GM21515 (cell line): ENCODE measurements around the gene FAM50A.

ENCODE experiments used
- ATAC-seq: cut with Tn5 transposase; IDR thresholded peaks from one replicate; pipeline ENCODE4 v1.9.1; 2021; ENCODE audit not compliant: unreplicated experiment

FAM50A gene

DNA sequence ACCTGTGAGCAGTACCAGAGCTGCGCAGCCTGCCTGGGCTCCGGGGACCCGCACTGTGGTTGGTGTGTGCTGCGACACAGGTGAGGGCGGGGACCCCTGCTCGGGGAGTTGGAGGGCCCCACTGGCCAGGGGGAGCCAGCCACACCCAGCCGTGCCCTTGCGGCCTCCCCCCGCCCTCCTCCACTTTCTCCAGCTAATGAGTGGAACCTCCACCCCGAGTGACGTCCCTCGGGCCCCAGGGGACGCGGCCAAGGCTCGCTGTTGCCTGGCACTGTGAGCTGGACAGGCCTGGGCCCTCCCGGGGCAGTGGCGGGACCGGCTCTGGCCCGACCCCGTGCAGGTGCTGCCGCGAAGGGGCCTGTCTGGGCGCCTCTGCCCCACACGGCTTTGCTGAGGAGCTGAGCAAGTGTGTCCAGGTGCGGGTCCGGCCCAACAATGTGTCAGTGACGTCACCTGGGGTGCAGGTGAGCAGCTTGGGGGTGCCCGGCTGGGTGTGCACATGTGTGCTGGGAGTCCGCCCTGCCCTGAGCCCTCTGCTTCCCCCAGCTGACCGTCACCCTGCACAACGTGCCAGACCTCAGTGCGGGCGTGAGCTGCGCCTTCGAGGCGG is 19.8 kb downstream of the FAM50A start:
- ATAC-seq: no peak

DNA sequence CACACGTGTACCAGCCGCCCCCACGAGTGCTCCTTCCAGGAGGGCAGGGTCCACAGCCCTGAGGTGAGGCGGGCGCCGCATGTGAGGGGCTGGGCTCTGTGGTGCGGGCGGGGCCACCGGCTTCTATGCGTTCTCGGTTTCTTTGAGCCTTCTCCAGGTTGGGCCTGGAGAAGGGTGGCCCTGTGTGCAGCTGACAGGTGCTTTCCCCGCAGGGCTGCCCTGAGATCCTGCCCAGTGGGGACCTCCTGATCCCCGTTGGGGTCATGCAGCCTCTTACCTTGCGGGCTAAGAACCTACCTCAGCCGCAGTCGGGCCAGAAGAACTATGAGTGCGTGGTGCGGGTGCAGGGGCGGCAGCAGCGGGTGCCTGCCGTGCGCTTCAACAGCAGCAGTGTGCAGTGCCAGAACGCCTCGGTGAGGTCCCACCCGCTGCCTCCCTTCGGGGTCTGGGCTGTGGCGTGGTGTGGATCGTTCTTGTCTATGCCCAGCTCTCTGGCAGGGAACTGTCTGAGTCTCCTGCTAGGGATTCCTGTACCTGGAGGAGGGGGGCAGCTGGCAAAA is 20.9 kb downstream of the FAM50A start:
- ATAC-seq: no peak

DNA sequence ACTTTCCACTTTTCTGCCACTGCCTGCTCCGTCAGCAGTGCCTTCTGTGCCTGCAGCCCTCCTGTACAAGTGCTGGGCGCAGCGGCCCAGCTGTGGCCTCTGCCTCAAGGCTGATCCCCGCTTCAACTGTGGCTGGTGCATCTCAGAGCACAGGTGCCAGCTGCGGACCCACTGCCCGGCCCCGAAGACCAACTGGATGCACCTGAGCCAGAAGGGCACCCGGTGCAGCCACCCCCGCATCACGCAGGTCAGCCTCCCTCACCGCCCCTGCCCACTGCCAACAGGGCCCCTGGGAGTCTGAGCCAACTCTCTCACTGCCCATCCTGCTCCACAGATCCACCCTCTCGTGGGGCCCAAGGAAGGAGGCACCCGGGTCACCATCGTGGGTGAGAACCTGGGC is 21.7 kb downstream of the FAM50A start:
- no peak for ATAC-seq

DNA sequence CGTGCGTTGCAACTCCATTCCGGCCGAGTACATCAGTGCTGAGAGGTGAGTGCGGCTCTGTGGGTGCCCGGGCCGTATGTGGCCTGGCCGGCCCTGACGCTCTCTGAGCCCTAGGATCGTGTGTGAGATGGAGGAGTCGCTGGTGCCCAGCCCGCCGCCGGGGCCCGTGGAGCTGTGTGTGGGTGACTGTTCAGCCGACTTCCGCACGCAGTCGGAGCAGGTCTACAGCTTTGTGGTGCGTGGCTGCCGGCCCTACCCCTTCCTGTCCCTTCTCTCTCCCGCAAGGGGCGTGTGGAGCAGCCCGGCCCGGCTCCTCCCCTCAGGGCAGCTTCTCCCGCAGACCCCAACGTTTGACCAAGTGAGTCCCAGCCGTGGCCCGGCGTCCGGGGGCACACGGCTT is 22.1 kb downstream of the FAM50A start:
- ATAC-seq: no peak

DNA sequence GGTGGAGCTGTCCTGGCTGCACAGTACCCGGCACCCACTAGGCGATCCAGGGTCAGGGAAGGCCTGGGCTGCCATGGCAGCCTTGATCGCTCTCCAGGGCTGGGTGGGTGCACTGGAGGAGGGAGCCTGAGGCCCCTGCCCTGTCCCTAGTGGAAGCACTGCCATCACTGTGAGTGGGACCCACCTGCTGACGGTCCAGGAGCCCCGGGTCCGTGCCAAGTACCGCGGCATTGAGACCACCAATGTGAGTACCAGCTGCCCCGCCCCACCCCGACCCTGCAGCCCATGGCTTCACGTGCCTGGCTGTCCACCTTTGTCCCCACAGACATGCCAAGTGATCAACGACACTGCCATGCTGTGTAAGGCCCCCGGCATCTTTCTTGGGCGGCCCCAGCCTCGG is 23.0 kb downstream of the FAM50A start:
- no peak for ATAC-seq

DNA sequence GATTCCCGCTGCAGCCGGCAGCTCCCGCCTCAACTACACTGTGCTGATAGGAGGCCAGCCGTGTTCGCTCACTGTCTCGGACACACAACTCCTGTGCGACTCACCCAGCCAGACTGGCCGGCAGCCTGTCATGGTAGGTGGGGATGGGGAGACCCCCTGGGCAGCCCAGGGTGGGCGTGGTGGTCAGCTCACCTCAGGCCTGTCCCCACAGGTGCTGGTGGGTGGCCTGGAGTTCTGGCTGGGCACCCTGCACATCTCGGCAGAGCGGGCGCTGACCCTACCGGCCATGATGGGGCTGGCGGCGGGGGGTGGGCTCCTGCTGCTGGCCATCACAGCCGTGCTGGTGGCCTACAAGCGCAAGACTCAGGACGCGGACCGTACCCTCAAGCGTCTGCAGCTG is 23.6 kb downstream of the FAM50A start:
- no peak for ATAC-seq

DNA sequence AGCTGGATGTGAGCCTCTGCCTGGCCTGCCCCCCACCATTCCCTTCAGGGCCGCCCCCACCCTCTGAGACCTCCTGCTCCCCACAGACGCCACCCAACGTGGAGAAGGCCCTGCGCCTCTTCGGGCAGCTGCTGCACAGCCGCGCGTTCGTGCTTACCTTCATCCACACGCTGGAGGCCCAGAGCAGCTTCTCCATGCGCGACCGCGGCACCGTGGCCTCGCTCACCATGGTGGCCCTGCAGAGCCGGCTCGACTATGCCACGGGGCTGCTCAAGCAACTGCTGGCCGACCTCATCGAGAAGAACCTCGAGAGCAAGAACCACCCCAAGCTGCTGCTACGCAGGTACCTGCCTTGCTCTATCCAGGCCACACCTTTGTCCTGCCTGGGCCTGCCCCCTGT is 24.3 kb downstream of the FAM50A start:
- ATAC-seq: no peak

DNA sequence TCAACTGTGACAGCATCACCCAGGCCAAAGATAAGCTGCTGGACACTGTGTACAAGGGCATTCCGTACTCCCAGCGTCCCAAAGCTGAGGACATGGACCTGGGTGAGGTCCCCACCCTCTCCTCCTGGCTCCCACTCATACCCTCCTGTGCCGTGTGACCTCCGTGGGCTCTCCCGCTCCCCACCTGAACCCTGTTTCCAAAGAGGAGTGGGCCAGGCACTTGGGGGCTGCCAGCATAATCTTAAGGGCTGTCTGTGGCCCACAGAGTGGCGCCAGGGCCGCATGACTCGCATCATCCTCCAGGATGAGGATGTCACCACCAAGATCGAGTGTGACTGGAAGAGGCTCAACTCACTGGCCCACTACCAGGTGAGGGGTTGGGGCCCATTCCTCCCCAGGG is 25.2 kb downstream of the FAM50A start:
- ATAC-seq: no peak

DNA sequence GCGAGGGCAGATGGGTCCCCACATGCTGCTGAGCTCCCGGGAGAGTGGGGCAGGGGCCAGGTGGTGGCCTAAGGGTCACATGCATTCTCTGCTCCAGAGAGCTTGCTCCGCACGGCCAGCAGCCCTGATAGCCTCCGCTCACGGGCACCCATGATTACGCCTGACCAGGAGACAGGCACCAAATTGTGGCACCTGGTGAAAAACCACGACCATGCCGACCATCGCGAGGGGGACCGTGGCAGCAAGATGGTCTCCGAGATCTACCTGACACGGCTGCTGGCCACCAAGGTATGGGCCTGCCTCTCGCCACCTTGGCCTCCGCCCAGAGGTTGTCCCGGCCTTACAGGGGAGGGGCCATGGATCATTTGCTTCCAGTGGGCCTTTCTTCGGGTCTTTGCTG is 25.9 kb downstream of the FAM50A start:
- no peak for ATAC-seq

DNA sequence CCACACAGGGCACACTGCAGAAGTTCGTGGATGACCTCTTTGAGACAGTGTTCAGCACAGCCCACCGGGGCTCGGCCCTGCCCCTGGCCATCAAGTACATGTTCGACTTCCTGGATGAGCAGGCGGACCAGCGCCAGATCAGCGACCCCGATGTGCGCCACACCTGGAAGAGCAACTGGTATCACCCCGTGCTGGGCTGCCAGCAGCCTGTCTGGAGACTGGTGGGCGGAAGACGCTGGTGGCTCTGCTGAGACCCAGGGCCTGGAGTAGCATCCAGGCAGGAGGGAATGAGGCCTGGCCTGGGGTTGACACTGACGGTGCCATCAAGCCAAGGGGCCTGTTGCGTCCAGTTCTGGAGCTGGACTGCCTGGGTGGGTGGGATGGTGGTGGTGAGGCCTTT is 26.5 kb downstream of the FAM50A start:
- ATAC-seq: no peak

DNA sequence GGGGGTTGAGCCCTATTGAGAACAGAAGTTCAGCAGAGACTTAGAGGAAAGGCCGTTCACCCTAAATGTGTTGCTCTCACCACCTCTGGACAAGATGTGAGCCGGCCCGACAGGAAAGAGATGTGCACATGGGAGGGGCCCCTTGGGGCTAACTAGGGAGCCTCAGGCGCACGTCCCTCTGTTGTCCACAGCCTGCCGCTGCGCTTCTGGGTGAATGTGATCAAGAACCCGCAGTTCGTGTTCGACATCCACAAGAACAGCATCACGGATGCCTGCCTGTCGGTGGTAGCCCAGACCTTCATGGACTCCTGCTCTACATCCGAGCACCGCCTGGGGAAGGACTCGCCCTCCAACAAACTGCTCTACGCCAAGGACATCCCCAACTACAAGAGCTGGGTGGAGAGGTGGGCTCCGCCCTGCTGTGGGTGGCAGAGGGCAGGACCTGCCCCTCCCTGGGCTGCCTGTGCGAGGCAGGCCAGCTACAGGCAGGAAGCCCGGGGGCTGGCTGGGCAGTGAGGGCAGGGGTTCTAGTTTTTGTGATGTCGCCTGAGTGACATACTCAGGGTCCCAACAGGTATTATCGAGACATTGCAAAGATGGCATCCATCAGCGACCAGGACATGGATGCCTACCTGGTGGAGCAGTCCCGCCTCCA is 27.1 kb downstream of the FAM50A start:
- ATAC-seq: no peak

DNA sequence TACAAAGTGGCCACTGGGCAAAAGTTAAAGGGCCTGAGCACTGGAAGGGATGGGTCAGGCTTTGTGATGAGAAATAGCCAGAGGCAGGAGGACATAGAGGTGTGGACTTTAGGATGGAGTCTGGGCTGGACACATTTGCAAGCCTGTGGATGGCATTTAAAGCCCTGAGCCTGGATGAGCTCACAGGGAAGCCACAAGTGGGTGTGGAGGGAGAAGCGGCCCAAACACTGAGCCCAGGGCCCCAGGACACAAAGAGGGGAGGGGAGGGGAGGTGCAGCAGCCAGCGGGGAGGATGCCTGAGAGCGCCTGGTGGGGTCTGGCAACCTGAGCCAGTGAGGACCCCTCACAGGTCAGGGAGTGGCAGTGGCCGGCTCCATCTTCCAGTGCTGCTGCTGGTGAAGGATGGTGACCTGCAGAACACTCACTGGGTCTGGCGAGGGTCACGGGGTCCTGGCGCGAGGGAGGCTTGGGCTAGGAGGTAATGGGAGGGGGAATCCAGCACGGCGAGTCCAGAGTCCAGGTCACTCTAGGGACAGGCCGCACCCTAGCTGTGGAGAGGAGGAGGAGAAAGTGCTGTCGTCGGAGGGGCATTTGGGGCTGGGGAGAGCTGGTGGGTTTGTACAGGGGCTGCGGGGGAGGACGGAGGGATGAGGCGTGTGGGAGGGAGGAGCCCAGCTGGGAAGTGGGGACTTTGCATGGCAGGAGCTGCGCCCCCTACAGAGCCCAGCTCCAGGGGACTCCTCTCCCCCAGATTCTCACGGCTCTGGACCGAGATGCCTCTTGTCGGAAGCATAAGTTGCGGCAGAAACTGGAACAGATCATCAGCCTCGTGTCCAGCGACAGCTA is 28.1 kb downstream of the FAM50A start:
- ATAC-seq: no peak

DNA sequence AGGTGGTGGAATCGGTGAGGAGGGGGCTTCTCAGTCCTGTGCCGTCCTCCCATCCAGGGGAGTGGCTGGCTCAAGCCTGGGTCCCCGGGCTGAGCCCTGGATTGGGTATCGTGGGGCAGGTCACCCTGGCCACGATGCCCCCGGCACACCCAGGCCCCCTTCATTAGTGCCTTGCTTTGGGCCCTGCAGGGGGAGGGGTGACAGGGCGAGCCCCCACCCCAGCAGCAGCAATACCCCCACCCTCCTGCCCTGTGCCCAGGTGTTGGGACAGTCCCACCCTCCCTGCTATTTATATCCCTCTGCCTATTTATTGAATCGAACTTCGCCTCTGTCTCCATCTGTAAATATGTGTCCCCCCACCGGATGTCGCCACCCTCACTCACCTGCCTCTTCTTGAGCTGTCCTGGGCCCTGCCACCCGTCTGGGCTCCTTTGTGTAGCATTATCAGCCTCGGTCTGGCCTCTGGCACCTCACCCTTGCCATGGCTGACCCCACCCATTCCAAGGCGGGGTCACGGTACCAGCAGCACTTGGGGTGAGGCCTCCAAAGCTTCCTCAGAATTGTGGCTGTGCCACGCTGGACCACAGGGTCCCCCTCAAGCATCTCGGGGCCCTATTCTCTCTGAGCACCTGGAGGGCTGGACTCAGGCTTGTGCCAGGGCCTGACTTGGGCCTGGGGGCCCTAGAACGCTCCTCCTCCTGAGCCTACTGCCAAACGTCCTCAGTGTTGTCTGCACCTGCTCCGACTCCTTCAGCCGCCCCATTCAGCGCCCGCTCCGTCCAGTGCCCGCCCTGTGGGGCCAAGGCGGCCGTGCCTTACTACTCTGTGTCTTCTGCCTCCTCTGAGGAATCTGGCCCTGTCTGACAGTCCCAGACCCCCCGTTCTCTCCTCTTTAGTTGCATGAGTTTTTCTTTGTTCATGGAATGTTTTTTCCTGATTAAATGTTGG is 29.0 kb downstream of the FAM50A start:
- ATAC-seq: no peak

DNA sequence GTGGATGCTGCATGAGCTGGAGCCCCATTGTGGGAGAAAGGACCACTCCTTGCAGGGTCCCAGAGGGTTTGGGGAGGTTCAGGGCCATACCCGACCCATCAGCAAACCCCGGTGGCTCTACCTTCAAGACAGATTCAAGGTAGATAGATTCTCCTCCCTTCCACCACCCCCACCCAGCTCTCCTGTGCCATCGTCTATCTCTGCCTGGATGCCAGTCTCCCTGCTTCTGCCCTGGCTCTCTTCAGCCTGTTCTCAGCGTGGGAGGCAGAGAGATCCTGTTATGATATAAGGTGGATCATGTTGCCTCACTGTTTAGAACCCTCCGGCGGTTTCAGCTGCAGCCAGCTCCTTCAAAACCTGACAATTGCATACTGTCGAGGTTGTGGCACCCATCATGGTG is 29.7 kb downstream of the FAM50A start:
- no peak for ATAC-seq

DNA sequence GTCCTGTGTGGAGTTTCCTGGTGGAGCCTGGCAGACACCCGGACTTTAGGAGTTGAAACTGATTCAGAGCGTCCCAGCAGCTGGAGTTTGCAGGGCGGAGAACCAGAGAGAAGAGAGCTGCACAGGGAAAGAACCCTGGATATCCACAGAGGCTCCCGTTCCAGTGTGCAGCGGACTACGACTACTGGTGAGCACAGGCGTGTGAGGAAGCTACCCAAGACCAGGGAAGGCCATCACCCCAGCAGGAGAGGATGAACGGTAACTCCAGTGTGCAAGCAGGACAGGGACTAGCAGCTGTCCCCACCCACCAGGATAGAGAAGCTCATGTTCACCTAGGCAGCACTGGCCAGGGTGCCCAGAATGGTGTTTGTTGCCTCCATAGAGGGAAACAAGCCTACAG is 32.9 kb downstream of the FAM50A start:
- no peak for ATAC-seq

DNA sequence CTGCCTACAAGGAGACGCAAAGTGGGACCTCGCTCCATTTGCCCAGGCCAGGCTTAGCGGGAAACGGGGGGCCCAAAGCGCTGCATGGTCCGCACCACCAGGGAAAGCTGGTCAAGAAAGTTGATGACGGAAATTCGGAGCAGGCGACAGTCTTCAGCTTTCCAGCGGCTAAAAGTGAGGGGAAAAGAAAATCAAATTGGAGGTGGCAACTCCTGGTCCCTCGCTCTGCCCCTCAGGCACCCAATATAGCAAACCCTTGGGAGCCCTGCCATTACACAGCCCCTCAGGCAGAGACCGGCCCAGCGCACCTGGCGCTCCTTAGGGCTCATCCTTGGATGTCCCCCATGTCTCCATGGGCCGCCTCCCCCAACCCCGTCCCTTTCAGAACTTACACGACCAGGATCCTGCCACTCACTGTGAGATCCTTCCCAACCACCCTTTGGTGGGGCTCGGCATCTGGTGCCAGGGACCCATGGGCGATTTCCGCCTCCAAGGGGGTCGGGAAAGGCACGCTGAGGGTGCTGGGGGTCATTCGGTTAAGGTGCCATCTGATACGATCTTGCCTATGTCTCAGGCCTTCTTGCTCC is 34.0 kb downstream of the FAM50A start:
- no peak for ATAC-seq

DNA sequence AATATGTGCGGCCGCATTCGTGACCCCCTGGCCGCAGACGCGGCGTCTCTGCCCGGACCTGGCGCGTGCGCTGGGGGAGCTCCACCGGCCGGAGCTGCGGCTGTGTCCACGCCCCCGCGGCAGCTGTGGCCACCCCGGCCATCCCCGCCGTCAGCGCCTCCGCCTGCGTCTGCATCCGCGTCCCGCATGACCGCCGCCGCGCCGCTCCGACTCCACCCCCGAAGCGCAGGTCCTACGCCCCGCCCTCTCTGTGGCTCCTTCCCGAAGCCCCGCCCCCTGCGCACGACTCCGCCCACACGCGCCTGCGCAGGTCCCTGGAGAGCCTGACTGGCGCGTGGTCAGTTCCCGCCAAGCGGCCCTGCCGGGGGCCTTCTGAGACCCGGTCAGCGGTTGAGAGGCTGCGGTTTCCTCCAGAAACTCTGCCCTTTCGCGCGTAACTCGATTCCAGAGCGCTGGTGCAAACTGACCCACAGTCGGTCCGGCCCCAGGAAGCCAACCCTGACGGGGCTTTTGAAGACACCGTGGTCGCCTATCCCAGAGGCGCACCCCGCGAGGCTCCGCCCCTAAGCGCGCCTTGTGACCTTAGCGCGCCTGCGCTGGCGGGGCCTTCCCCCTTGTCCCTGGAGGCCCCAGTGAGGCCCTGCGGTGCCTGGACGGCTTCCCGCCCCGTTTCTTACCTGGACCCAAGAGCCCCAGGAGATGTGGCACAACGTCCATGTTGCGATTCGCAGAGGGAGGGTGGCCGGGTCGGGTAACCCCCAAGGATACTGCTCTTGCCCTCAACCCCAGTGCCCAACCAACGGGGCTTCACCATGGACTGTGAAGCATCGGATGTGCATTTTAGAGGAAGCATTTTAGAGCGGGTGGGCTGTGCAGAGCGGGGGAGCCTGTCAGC is 35.0 kb downstream of the FAM50A start, which contains the start of gene LAGE3:
Gene LAGE3, minus strand, starts transcription at position 554 of the 895 bp plus-strand sequence. Its CDS starts 366 bp downstream, at position 188.
- peak; percentile 83 for ATAC-seq

DNA sequence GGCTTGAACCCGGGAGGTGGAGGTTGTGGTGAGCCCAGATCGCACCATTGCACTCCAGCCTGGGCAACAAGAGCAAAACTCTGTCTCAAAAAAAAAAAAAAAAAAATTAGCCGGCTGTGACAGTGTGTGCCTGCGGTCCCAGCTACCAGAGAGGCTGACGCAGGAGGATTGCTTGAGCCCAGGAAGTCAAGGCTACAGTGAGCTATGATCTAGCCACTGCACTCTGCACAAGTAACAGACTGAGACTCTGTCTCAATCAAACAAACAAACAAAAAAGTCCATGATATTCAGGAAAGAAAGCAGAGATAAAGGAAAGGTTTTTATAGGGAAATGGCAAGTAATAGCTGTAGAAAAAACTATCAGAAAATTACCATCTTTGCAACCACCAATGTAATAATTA is 37.3 kb downstream of the FAM50A start:
- no peak for ATAC-seq

DNA sequence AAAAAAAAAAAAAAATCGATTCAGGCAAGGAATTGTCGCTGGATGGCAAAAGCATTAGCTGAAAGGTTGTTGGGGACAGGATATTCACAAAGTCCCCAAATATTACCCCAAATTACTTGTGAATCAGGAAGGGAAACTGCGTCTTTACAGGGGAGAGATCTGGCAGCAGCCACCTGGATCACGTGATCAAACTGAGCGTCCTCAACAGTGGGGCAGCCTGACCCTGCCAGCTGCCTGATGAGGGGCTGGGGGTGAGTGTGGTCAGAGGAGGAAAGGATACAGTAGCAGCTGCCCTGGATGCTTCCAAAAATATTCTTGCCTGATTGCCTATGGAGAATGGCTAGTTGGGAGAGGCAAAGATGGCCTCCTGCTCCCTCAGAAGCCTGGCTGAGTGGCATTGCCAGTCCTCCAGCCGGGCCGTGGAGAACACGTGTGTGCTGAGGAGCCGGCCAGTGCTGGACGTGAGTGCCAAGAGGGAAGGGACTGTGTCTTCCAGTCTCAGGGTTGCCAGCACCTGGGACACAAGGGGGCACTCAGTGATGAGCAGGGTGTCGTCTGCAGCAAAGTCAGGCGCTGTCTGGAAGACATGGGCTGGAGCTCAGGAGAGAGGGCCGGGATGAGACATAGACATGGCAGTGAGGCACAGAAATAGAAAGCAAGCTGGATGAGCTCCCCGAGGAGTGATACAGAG is 38.1 kb downstream of the FAM50A start:
- ATAC-seq: no peak
